Nephron progenitor cell (in vitro differentiated cells): ENCODE results near the gene PRMT5.
A peak's percentile ranks its signal among the peaks of the same experiment; 100 is the strongest.
"Not testable (repeated sequence)": the region's sequence is repeated elsewhere in the genome, so short reads cannot be mapped to it uniquely, and the experiment has no call there.

Source experiments
- DNase-seq: peaks from one replicate; pipeline ENCODE4 v3.0.0; 2021
- H3K27ac Mint-ChIP-seq: 2 replicates; pipeline ENCODE4 v1.8.0; 2021; ENCODE audit warnings: mild to moderate bottlenecking, moderate library complexity, mixed read lengths
- H3K27me3 Mint-ChIP-seq: 2 replicates; pipeline ENCODE4 v1.8.0; 2021; ENCODE audit warnings: mild to moderate bottlenecking, low read depth, mixed read lengths; ENCODE audit not compliant: poor library complexity
- H3K36me3 Mint-ChIP-seq: 2 replicates; pipeline ENCODE4 v1.8.0; 2021; ENCODE audit warnings: low read depth, mixed read lengths
- H3K4me1 Mint-ChIP-seq: 2 replicates; pipeline ENCODE4 v1.8.0; 2021; ENCODE audit warnings: mixed read lengths
- H3K4me3 Mint-ChIP-seq: 2 replicates; pipeline ENCODE4 v1.8.0; 2021; ENCODE audit warnings: mild to moderate bottlenecking, moderate library complexity, mixed read lengths
- H3K9me3 Mint-ChIP-seq: 2 replicates; pipeline ENCODE4 v1.8.0; 2021; ENCODE audit warnings: mild to moderate bottlenecking, moderate library complexity, mixed read lengths
- TF ChIP-seq, protein P1 (sequence below): fragments of 200-600 bp; sonication (generic); IDR thresholded peaks from 2 replicates; pipeline ENCODE4 v1.5.0; 2021; ENCODE audit warnings: antibody characterized with exemption

The PRMT5 gene

DNA sequence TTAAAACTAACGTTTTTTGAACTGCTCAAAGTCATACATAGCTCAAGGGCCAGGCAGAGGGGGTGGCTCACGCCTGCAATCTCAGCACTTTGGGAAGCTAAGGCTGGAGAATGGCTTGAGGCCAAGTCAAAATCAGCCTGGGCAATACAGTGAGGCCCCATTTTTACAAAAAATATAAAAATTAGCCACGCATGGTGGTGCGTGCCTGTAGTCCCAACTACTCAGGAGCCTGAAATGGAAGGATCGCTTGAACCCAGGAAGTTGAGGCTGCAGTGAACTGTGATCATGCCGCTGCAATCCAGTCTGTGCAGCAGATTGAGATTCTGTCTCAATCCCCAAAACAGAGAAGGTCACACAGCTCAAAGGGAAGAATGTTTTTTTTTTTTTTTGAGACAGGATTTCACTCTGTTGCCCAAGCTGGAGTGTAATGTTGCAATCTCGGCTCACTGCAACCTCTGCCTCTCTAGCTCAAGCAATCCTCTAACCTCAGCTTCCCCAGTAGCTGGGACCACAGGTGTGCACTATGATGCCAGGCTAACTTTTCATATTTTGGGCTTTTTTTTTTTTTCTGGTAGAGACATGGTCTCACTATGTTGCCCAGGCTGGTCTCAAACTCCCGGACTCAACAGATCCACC, 13.2 kb downstream of the PRMT5 start:
- peaks cover 3% of the 10 kb centered on the region for H3K27me3 Mint-ChIP-seq
- no peak overlapping the region for H3K4me3 Mint-ChIP-seq
- peaks cover 45% of the 10 kb centered on the region for H3K4me1 Mint-ChIP-seq
- TF ChIP-seq, protein P1, sequence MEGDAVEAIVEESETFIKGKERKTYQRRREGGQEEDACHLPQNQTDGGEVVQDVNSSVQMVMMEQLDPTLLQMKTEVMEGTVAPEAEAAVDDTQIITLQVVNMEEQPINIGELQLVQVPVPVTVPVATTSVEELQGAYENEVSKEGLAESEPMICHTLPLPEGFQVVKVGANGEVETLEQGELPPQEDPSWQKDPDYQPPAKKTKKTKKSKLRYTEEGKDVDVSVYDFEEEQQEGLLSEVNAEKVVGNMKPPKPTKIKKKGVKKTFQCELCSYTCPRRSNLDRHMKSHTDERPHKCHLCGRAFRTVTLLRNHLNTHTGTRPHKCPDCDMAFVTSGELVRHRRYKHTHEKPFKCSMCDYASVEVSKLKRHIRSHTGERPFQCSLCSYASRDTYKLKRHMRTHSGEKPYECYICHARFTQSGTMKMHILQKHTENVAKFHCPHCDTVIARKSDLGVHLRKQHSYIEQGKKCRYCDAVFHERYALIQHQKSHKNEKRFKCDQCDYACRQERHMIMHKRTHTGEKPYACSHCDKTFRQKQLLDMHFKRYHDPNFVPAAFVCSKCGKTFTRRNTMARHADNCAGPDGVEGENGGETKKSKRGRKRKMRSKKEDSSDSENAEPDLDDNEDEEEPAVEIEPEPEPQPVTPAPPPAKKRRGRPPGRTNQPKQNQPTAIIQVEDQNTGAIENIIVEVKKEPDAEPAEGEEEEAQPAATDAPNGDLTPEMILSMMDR = no peak
- no peak overlapping the region for H3K27ac Mint-ChIP-seq
- H3K36me3 Mint-ChIP-seq = peaks cover 63% of the 10 kb centered on the region
- no peak for DNase-seq
- no peaks in the 10 kb centered on the region for H3K9me3 Mint-ChIP-seq

DNA sequence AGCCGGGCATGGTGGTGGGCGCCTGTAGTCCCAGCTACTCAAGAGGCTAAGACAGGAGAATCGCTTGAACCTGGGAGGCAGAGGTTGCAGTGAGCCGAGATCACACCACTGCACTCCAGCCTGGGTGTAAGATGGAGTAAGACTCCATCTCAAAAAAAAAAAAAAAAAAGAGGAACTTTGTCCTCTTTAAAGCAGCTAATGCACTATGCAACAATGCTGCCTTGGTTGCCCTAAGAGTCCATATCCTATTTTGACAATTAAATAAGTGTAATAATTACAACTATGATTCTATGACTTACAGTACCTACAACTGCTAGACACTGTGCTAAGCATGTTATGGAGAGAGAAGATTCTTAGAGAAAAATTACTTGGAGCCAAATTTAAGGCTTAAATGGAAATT, 14.3 kb downstream of the PRMT5 start:
- not testable (repeated sequence) for H3K27ac Mint-ChIP-seq, DNase-seq, H3K4me3 Mint-ChIP-seq, H3K9me3 Mint-ChIP-seq, H3K27me3 Mint-ChIP-seq
- H3K4me1 Mint-ChIP-seq = peaks cover 38% of the 10 kb centered on the region
- peaks cover 57% of the 10 kb centered on the region for H3K36me3 Mint-ChIP-seq

DNA sequence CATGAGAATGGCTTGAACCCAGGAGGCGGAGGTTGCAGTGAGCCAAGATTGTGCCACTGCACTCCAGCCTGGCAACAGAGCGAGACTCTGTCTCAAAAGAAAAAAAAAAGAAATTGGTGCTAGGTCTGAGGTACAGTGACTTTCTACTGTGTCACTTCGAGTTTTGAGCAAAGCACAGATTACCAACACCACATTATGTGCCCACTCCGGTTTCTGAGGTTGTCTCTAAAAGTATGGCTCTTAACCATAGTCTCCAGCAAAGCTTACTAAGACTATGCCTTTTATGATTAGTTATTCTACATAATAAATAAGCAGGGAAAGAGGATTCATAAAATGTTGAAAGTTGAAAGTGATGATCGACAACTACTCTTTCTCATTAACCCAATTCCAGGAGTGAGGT, 18.3 kb downstream of the PRMT5 start:
- peaks cover 5% of the 10 kb centered on the region for H3K4me1 Mint-ChIP-seq
- H3K9me3 Mint-ChIP-seq = no peaks in the 10 kb centered on the region
- no peak overlapping the region for H3K4me3 Mint-ChIP-seq
- TF ChIP-seq, protein P1 = no peak
- no peak for DNase-seq
- H3K27ac Mint-ChIP-seq = no peak overlapping the region
- peaks cover 70% of the 10 kb centered on the region for H3K36me3 Mint-ChIP-seq
- H3K27me3 Mint-ChIP-seq = no peaks in the 10 kb centered on the region

DNA sequence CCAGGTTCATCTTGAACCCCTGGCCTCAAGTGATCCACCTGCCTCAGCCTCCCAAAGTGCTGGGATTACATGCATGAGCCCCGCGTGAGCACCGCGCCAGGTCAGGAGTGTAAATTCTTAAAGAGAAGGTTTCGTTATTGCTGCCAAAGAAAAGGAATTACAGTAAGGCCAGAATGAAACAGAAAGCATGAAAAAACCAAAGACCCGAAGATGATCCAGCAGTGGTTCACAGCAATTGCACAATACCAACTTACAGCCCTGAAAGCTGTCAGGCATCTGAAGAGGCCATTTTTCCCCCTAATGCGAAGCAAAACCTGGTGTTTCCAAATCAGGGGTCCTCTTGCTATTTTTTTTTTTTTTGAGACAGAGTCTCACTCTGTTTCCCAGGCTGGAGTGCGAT, 20.6 kb downstream of the PRMT5 start:
- Mint-ChIP-seq H3K4me1 (peaks cover 5% of the 10 kb centered on the region), H3K27ac (peak overlapping the region; percentile 38), H3K4me3 (no peak overlapping the region), H3K9me3 (no peaks in the 10 kb centered on the region), H3K36me3 (peaks cover 76% of the 10 kb centered on the region), H3K27me3 (no peaks in the 10 kb centered on the region)
- TF ChIP-seq, protein P1 = no peak
- DNase-seq = no peak

DNA sequence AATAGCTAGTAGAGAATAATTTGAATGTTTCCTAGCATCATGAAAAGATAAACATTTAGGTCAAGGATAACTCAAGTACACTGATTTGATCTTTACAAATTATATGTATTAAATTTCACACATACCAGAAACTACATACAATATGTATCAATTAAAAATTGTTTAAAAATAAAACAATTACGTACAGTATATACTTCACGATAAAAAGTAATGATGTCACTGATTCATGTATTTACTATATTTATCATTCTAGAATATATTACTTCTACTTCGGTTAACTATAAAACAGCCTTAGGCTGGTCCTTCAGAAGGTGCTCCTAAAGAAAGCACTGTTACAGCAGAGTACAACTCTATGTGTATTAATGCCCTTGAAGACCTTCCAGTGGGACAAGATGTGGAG, 21.7 kb downstream of the PRMT5 start:
- no peak overlapping the region for H3K4me3 Mint-ChIP-seq
- H3K4me1 Mint-ChIP-seq = peaks cover 3% of the 10 kb centered on the region
- DNase-seq = no peak
- H3K36me3 Mint-ChIP-seq = peaks cover 78% of the 10 kb centered on the region
- H3K9me3 Mint-ChIP-seq = no peaks in the 10 kb centered on the region
- no peaks in the 10 kb centered on the region for H3K27me3 Mint-ChIP-seq
- TF ChIP-seq, protein P1 = no peak
- H3K27ac Mint-ChIP-seq = no peak overlapping the region

DNA sequence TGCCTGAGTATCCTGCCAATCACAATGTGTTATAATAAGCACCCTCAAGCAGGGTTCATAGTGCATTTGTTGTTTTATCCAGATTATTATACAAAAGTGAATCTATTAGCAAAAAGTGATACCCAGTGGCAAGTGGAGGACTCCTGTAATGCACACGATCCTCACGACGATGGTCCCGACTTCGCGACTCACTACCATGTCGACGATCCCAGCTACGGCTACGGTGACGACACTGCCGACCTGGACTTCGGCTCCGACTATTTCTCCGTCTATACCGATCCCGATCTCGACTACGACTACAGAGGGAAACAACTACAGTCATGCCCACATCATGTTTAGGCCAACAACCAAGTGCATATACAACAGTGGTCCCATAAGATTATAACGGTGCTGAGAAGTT, 23.1 kb downstream of the PRMT5 start:
- TF ChIP-seq, protein P1 = no peak
- H3K36me3 Mint-ChIP-seq = peaks cover 76% of the 10 kb centered on the region
- H3K27me3 Mint-ChIP-seq = no peaks in the 10 kb centered on the region

More for the DNA sequence above, 23.1 kb downstream of the PRMT5 start:
- Mint-ChIP-seq H3K27ac (no peak overlapping the region), H3K4me3 (no peak overlapping the region), H3K4me1 (no peaks in the 10 kb centered on the region), H3K9me3 (no peaks in the 10 kb centered on the region)
- no peak for DNase-seq
